Neural cell (in vitro differentiated cells): ENCODE measurements around the gene ZC3H15. TPM values are rescaled to one million over a fixed set of nuclear protein-coding genes. Genes with fewer than 3 reads are reported as not detected.

Experiments
- H2AFZ ChIP-seq: fragments of 200-600, 300-800 bp; sonication (generic), shearing (Covaris generic); 2 replicates; pipeline ENCODE4 v1.6.0; 2014; ENCODE audit warnings: low read depth, mild to moderate bottlenecking, antibody characterized with exemption, low read length, moderate library complexity
- H3F3A ChIP-seq: fragments of 200-600 bp; shearing (Covaris generic); 2 replicates; pipeline ENCODE4 v1.6.1; 2016; ENCODE audit warnings: mild to moderate bottlenecking, moderate library complexity, mixed read lengths, antibody characterized with exemption, low read length; ENCODE audit not compliant: insufficient read depth, poor library complexity, severe bottlenecking
- H3K27ac ChIP-seq: fragments of 200-600, 300-800 bp; sonication (generic), shearing (Covaris generic); 2 replicates; pipeline ENCODE4 v1.5.1; 2014; ENCODE audit warnings: mild to moderate bottlenecking, low read length, moderate library complexity
- H3K27me3 ChIP-seq: fragments of 300-800, 200-600 bp; sonication (generic), shearing (Covaris generic); 2 replicates; pipeline ENCODE4 v1.6.0; 2014; ENCODE audit warnings: mild to moderate bottlenecking, low read depth, low read length, moderate library complexity; ENCODE audit not compliant: insufficient read depth
- H3K36me3 ChIP-seq: fragments of 300-800, 200-600 bp; sonication (generic), shearing (Covaris generic); 2 replicates; pipeline ENCODE4 v1.5.1; 2014; ENCODE audit warnings: mild to moderate bottlenecking, antibody characterized with exemption, low read length, moderate library complexity; ENCODE audit not compliant: insufficient read depth
- H3K4me2 ChIP-seq: fragments of 300-800, 200-600 bp; sonication (generic), shearing (Covaris generic); 2 replicates; pipeline ENCODE4 v1.6.0; 2014; ENCODE audit warnings: mild to moderate bottlenecking, low read length
- H3K4me3 ChIP-seq: fragments of 300-800, 200-600 bp; sonication (generic), shearing (Covaris generic); 2 replicates; pipeline ENCODE4 v1.5.1; 2014; ENCODE audit warnings: mild to moderate bottlenecking, low read length, moderate library complexity
- H3K79me2 ChIP-seq: fragments of 200-600 bp; shearing (Covaris generic); replicated peaks from 2 replicates; pipeline ENCODE4 v1.6.0; 2014; ENCODE audit warnings: mild to moderate bottlenecking, low read length, moderate library complexity; ENCODE audit not compliant: insufficient read depth
- H3K9ac ChIP-seq: fragments of 300-800, 200-600 bp; sonication (generic), shearing (Covaris generic); 2 replicates; pipeline ENCODE4 v1.6.1; 2016; ENCODE audit warnings: mild to moderate bottlenecking, low read length, mixed read lengths
- H3K9me2 ChIP-seq: fragments of 200-600 bp; shearing (Covaris generic); 2 replicates; pipeline ENCODE4 v1.6.1; 2016; ENCODE audit warnings: mild to moderate bottlenecking, low read length, mixed read lengths; ENCODE audit not compliant: insufficient read depth
- H3K9me3 ChIP-seq: fragments of 200-600, 300-800 bp; sonication (generic), shearing (Covaris generic); 2 replicates; pipeline ENCODE4 v1.6.1; 2016; ENCODE audit warnings: mild to moderate bottlenecking, mixed run types, low read length, moderate library complexity, mixed read lengths
- H4K20me1 ChIP-seq: fragments of 200-600 bp; shearing (Covaris generic); 2 replicates; pipeline ENCODE4 v1.6.1; 2016; ENCODE audit warnings: mild to moderate bottlenecking, mixed run types; ENCODE audit not compliant: insufficient read depth
- CTCF ChIP-seq: fragments of 450-650 bp; IDR thresholded peaks from 2 replicates; pipeline ENCODE4 v1.5.1; 2014; ENCODE audit warnings: antibody characterized with exemption, mild to moderate bottlenecking, moderate library complexity; ENCODE audit not compliant: poor library complexity, severe bottlenecking
- EP300 ChIP-seq: fragments of 450-650 bp; conservative IDR thresholded peaks from 2 replicates; pipeline ENCODE4 v1.6.1; 2014; ENCODE audit warnings: antibody characterized with exemption, mild to moderate bottlenecking, moderate library complexity; ENCODE audit not compliant: poor library complexity, severe bottlenecking
- EZH2 ChIP-seq: fragments of 200-600, 300-800 bp; shearing (Covaris generic), sonication (generic); IDR thresholded peaks from 2 replicates; pipeline ENCODE4 v1.6.1; 2014; ENCODE audit warnings: antibody characterized with exemption, low read length, borderline replicate concordance, mild to moderate bottlenecking; ENCODE audit not compliant: insufficient read depth, poor library complexity, severe bottlenecking
- MXI1 ChIP-seq: fragments of 450-650 bp; conservative IDR thresholded peaks from 2 replicates; pipeline ENCODE4 v1.6.1; 2014; ENCODE audit warnings: antibody characterized with exemption, mild to moderate bottlenecking; ENCODE audit not compliant: poor library complexity, severe bottlenecking
- POLR2AphosphoS5 ChIP-seq: IDR thresholded peaks from 2 replicates; pipeline ENCODE4 v1.6.1; 2012
- RAD21 ChIP-seq: fragments of 450-650 bp; conservative IDR thresholded peaks from 2 replicates; pipeline ENCODE4 v1.6.1; 2014; ENCODE audit warnings: antibody characterized with exemption, mild to moderate bottlenecking, moderate library complexity
- REST ChIP-seq: IDR thresholded peaks from 2 replicates; pipeline ENCODE4 v1.6.1; 2012; ENCODE audit warnings: borderline replicate concordance
- SMC3 ChIP-seq: fragments of 450-650 bp; conservative IDR thresholded peaks from 2 replicates; pipeline ENCODE4 v1.6.1; 2014; ENCODE audit warnings: antibody characterized with exemption, mild to moderate bottlenecking, moderate library complexity; ENCODE audit not compliant: poor library complexity
- TAF1 ChIP-seq: IDR thresholded peaks from 2 replicates; pipeline ENCODE4 v1.6.1; 2012; ENCODE audit warnings: low read depth
- polyA plus RNA-seq: library from polyadenylated mRNA; depleted of rRNA; stranded (reverse); fragments of >200 nt; gene quantifications from 2 replicates; pipeline ENCODE4 v1.2.3, GENCODE V29; 2014

Gene ZC3H15
- polyA plus RNA-seq, 1 donor from 2014 or later = 149 TPM

DNA sequence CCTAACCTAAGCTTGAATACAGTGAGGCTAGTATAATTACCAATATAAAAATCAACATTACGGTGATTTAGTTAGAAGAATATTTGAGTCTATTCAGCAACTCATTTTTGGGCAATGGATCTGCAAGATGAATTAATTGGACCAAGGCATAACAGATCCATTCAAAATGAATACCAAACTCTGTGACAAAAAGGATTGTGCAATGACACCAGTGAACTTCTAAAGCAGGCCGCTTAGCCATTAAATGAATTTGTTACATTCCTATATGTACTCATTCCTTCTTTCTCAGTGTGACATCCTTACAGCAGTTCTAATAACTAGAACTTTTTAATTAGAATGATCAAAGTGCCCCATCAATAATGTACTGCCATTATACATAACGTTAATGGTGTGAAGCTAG is 44.3 kb downstream of the ZC3H15 start:
- no peak for TF ChIP-seq POLR2AphosphoS5
- no peak for TF ChIP-seq REST
- TF ChIP-seq SMC3 = no peak
- TF ChIP-seq RAD21 = no peak
- no peak for TF ChIP-seq EZH2
- Histone ChIP-seq H3K4me2 (no peak overlapping the region), H3K27me3 (no peaks in the 10 kb centered on the region), H3K9ac (no peak overlapping the region), H3F3A (no peaks in the 10 kb centered on the region), H3K9me2 (no peaks in the 10 kb centered on the region), H3K27ac (no peak overlapping the region), H3K4me3 (no peak overlapping the region), H3K36me3 (no peaks in the 10 kb centered on the region), H3K9me3 (peaks cover 3% of the 10 kb centered on the region), H4K20me1 (no peaks in the 10 kb centered on the region), H3K79me2 (no peaks in the 10 kb centered on the region), H2AFZ (no peak overlapping the region)

- no peak overlapping the region for H3K9ac ChIP-seq
- no peaks in the 10 kb centered on the region for H3K36me3 ChIP-seq
- no peak overlapping the region for H3K4me3 ChIP-seq
- no peak for TF ChIP-seq EZH2
- no peak for TF ChIP-seq REST
- TF ChIP-seq MXI1 = no peak
- no peak for TF ChIP-seq TAF1
- TF ChIP-seq CTCF = no peak
- no peak for TF ChIP-seq RAD21
- TF ChIP-seq EP300 = no peak
- TF ChIP-seq SMC3 = no peak
- TF ChIP-seq POLR2AphosphoS5 = no peak
- no peaks in the 10 kb centered on the region for H3K9me2 ChIP-seq
- no peaks in the 10 kb centered on the region for H3K27me3 ChIP-seq
- H3K9me3 ChIP-seq = peaks cover 3% of the 10 kb centered on the region
- no peak overlapping the region for H3K4me2 ChIP-seq
- H3K27ac ChIP-seq = no peak overlapping the region
- no peaks in the 10 kb centered on the region for H3K79me2 ChIP-seq
- H2AFZ ChIP-seq = no peak overlapping the region
- no peaks in the 10 kb centered on the region for H3F3A ChIP-seq
- H4K20me1 ChIP-seq = no peaks in the 10 kb centered on the region
Measured at GRCh38 chr2:186531257-186531775, 45.3 kb downstream of the ZC3H15 start.
